Astrocyte of the cerebellum (primary cell): ENCODE results near the gene TUBG1.
"Not testable (repeated sequence)": the region's sequence is repeated elsewhere in the genome, so short reads cannot be mapped to it uniquely, and the experiment has no call there.

Experiments used
- DNase-seq: peaks from one replicate; pipeline ENCODE4 v3.0.0-alpha.2; 2011; ENCODE audit warnings: low read depth
- H3K4me3 ChIP-seq: 2 replicates; pipeline ENCODE4 v1.5.1; 2011; ENCODE audit warnings: mild to moderate bottlenecking, low read depth, low read length, moderate library complexity
- CTCF ChIP-seq: IDR thresholded peaks from 2 replicates; pipeline ENCODE4 v1.5.1; 2012; ENCODE audit warnings: low read length, low read depth, moderate library complexity, mild to moderate bottlenecking; ENCODE audit errors: missing control alignments
- in situ Hi-C: cut with HindIII; loops from 2 replicates; pipeline ENCODE4 v1.10.0; 2017; ENCODE audit warnings: low sequenced_read_pairs

TUBG1 gene

GRCh38 chr17:42657824-42658588 lies 48.5 kb downstream of the TUBG1 start:
- no peak for TF ChIP-seq CTCF
- H3K4me3 ChIP-seq, result no peak overlapping the region
- in situ Hi-C loops, result no loop called here
- DNase-seq, result no peak

- TF ChIP-seq CTCF, result no peak
- in situ Hi-C loops, result no loop called here
- peak; percentile 73 for DNase-seq
- peak within 1 kb of the TSS; percentile 67 for H3K4me3 ChIP-seq
These were observed 49.8 kb downstream of the TUBG1 start, which contains the start of gene TUBG2 for GRCh38 chr17:42659079-42659931. TSS of gene TUBG2 (plus strand) at chr17:42659284. CDS start at chr17:42659504, 220 bp downstream.

DNA sequence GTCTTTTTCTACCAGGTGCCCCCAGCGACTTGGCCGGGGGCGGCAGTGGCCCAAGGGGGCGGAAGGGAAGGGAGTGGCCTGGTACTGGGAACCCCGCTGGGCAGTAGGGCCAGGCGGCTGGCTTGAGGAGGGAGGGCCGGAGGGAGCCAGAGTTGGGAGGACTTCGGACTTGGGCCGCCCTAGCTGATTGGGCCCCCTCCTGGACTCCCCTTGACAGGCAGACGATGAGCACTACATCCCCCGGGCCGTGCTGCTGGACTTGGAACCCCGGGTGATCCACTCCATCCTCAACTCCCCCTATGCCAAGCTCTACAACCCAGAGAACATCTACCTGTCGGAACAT lies 50.4 kb downstream of the TUBG1 start:
- DNase-seq, result not testable (repeated sequence)
- in situ Hi-C loops, result loop anchor here (5.0 kb wide), 1 partner anchor 53 kb away; the partner anchor contains the start of genes RETREG3 and TUBG1
- peak overlapping the region; percentile 67 for H3K4me3 ChIP-seq

DNA sequence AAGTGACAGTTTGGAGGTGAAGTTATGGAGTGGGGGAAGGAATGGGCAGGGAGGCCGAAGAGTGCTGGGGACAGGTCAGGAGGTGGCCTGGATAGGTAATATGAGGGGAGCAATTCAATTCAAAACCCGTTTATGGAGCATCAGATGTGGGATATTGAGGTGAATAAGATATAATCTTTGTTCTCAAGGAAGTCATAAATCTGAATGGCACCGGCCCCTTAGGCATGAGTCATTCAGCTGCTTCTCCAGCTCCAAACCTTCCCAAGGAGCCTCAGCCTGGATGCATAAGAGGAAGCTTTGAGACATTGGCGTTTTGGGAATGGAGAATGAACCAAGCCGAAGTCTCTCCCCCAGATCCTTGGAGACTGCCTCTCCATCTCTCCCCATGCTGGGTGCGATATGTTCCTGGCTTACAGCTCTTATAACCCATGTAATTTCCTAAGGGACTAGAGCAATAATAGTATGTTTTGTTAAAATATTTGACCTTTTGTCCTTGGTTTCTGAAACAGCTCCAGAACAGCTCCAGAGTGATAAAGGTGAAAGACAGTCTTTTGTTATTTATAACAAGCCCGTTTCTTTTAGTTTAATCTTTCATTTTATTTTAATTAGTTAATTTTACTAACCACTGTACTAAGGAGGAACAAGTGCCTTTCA lies 51.3 kb downstream of the TUBG1 start:
- no peak for TF ChIP-seq CTCF
- no peak overlapping the region for H3K4me3 ChIP-seq
- in situ Hi-C loops, result loop anchor here (5.0 kb wide), 1 partner anchor 54 kb away; the partner anchor contains the start of genes RETREG3 and TUBG1
- no peak for DNase-seq
